ENCODE data around the gene ZNF853. TPM values are rescaled to one million over a fixed set of nuclear protein-coding genes. Genes with fewer than 3 reads are reported as not detected.

Gene ZNF853
- total and polyA plus RNA-seq, 4 donors, result 0.04 to 3.0 (median 0.51) TPM

- TF ChIP-seq, protein P1, sequence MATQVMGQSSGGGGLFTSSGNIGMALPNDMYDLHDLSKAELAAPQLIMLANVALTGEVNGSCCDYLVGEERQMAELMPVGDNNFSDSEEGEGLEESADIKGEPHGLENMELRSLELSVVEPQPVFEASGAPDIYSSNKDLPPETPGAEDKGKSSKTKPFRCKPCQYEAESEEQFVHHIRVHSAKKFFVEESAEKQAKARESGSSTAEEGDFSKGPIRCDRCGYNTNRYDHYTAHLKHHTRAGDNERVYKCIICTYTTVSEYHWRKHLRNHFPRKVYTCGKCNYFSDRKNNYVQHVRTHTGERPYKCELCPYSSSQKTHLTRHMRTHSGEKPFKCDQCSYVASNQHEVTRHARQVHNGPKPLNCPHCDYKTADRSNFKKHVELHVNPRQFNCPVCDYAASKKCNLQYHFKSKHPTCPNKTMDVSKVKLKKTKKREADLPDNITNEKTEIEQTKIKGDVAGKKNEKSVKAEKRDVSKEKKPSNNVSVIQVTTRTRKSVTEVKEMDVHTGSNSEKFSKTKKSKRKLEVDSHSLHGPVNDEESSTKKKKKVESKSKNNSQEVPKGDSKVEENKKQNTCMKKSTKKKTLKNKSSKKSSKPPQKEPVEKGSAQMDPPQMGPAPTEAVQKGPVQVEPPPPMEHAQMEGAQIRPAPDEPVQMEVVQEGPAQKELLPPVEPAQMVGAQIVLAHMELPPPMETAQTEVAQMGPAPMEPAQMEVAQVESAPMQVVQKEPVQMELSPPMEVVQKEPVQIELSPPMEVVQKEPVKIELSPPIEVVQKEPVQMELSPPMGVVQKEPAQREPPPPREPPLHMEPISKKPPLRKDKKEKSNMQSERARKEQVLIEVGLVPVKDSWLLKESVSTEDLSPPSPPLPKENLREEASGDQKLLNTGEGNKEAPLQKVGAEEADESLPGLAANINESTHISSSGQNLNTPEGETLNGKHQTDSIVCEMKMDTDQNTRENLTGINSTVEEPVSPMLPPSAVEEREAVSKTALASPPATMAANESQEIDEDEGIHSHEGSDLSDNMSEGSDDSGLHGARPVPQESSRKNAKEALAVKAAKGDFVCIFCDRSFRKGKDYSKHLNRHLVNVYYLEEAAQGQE (IDR thresholded peaks at IDR 0.05), result no peak
Measured at GRCh38 chr7:6621195-6622133, 6.1 kb downstream of the ZNF853 start (continued).

DNA sequence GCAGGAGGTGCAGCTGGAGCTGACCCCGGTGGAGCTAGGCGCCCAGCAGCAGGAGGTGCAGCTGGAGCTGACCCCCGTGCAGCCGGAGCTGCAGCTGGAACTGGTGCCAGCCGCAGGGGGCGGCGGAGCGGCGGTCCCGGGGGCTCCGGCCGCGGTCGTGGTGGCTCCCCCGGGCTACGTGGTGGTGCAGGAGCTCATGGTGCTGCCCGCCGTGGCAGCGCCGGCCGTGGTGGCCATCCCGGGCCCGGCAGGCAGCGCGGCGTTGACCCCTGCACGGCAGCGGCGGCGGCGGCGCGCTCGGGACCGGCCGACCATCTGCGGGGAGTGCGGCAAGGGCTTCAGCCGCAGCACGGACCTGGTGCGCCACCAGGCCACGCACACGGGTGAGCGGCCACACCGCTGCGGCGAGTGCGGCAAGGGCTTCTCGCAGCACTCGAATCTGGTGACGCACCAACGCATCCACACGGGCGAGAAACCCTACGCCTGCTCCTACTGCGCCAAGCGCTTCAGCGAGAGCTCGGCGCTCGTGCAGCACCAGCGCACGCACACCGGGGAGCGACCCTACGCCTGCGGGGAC is 6.8 kb downstream of the ZNF853 start:
- Histone ChIP-seq H3K9me3 (ENCODE audit: control insufficient read depth in 4 of 4, low read length in 3 of 4) (no peaks in the 10 kb centered on the region), H3K27me3 (ENCODE audit: control insufficient read depth in 4 of 4, insufficient read depth in 4 of 4, low read length in 3 of 4) (no peaks in the 10 kb centered on the region), H3K4me1 (ENCODE audit: control insufficient read depth in 4 of 4, insufficient read depth in 4 of 4, low read length in 3 of 4) (no peaks in the 10 kb centered on the region), H3K36me3 (ENCODE audit: control insufficient read depth in 4 of 4, insufficient read depth in 3 of 4, low read depth in 1 of 4, low read length in 3 of 4) (no peaks in the 10 kb centered on the region), H3K27ac (ENCODE audit: low read depth in 1 of 2, low read length in 2 of 2) (no peak overlapping the region), H3K4me3 (ENCODE audit: low read depth in 1 of 3, low read length in 3 of 3) (no peak overlapping the region), H3K9ac (ENCODE audit: low read depth in 1 of 2, low read length in 2 of 2) (no peak overlapping the region)
- 97% methylated on average over 67 of the region's 67 CpGs for WGBS
- DNase-seq (ENCODE audit: low spot score), result no peak
- no peak for TF ChIP-seq EGR1 (IDR thresholded peaks at IDR 0.05; ENCODE audit: low read depth in 2 of 2)
- TF ChIP-seq MAX (IDR thresholded peaks at IDR 0.05), result no peak
- TF ChIP-seq, protein P1 (IDR thresholded peaks at IDR 0.05), result no peak
- TF ChIP-seq RXRA (IDR thresholded peaks at IDR 0.05), result no peak
- no peak for TF ChIP-seq JUND (IDR thresholded peaks at IDR 0.05)
- TF ChIP-seq HNF4A (conservative IDR thresholded peaks at IDR 0.05), result no peak
- no peak for TF ChIP-seq ZBTB33 (IDR thresholded peaks at IDR 0.05)
- TF ChIP-seq FOXA1 (IDR thresholded peaks at IDR 0.05), result no peak

Data from liver (tissue), 9 donors.